ENCODE measurements around the gene SIGLEC11.

- TF ChIP-seq MAX (IDR thresholded peaks at IDR 0.05; ENCODE audit: insufficient read depth, insufficient read length): no peak
- no peak for TF ChIP-seq MYC (IDR thresholded peaks at IDR 0.05; ENCODE audit: low read depth, low read length)
- TF ChIP-seq CTCF (IDR thresholded peaks at IDR 0.05; ENCODE audit: extremely low read depth in 1 of 2, insufficient read depth in 1 of 2, low read depth in 1 of 2, low read length in 2 of 2): no peak
- TF ChIP-seq EZH2 (IDR thresholded peaks at IDR 0.05; ENCODE audit: borderline replicate concordance, low read depth, low read length, severe bottlenecking): no peak
These were observed 20.9 kb upstream of the SIGLEC11 start for GRCh38 chr19:49981603-49982593.

Data from endothelial cell of umbilical vein (primary cell).